Stimulated activated CD8-positive, alpha-beta memory T cell treated with anti-CD3 and anti-CD28 coated beads, Interleukin-4, amount 100 ng/mL, for 4 hours (primary cell): Measurements from ENCODE around the gene AADACL3.

ENCODE experiments used
- DNase-seq, 2 donors: peaks; one replicate each; pipeline ENCODE4 v3.0.0-alpha.2; 2020; ENCODE audit warnings: low read depth in 2 of 2, low spot score in 1 of 2

The AADACL3 gene

GRCh38 chr1:12763479-12763878 lies 47.6 kb downstream of the AADACL3 start:
- no peak for DNase-seq

- DNase-seq = no peak
Measured at GRCh38 chr1:12764016-12764415, 48.1 kb downstream of the AADACL3 start.

DNA sequence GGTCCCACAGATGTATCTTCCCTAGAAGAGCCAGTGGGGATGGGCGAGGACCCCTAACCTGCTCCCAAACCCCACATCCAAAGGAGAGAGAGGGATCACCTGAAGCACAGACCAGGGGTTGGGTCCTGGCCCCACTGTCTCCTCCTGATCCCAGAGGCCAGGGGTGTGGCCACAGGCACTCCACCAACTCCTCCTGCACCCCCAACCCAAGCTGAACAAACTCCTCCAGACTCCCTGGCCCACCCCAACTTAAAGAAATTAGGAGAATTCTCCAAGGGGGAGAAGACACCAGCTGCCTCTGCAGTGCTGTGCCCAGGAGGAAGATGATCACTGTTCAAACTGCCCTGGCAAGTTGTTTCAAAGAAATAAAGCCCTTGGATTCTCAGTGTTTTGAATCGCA lies 53.1 kb downstream of the AADACL3 start:
- DNase-seq = no peak

GRCh38 chr1:12769976-12770505 lies 54.1 kb downstream of the AADACL3 start:
- no peak for DNase-seq

DNA sequence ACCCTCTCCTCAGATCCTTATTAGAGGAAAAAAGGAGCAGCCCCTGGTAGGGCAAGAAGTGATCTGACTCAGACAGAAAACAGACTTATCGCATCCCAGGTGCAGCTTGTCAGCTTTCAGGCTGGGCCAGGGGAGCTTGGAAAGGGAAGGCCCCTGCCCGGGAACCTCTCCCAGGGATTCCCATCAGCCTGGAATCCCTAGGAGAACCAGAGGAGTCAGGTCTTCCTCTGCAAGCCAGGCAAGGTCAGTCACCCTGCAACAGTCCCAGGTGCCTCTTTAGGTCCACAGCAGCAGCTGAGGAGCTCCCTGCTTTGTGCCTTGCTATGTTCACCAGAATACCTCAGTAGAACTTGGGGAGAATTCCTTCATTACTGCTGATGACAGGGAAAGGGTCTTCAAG lies 54.7 kb downstream of the AADACL3 start:
- DNase-seq = no peak

GRCh38 chr1:12771186-12771585 lies 55.3 kb downstream of the AADACL3 start:
- DNase-seq = no peak

DNA sequence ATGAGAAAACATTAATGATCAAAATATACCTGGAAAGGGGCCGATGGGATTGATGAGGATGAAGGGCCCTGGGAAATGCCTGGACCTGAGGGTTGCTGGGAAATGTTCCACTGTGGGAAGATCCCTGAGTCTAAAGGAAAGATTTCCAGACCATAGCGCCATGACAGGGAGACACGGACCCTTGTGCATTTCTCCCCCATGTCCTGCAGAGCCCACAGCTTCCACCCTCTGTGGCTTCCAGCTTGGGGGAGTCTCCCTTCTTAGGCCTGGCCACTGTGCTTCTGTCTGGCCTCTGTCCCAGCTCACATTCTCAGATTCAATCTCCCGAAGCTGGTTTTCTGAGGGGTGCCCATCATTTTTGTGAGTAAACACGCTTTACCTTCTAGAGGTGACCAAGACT lies 56.6 kb downstream of the AADACL3 start:
- DNase-seq = no peak

DNA sequence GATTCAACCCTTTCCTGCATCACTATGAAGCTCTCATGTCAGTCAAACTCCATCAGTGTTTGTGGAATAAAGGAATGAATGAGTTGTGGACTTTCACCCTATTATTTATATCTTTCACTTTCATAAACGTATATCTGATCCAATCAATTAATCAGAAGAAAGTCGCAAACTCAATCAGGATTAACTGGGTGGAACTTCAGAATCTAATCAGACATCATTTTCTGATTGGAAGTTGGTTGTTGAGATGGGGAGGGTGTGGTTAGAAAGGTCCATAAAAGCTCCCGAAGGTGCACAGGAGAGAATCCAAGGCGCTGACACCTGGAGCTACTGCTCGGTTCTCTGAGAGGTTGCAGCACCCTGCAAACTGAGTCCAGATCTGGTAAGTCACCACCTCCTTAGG lies 57.5 kb downstream of the AADACL3 start, which contains the start of gene PRAMEF12:
PRAMEF12 (plus strand) TSS at position 301 of the 400 bp plus-strand sequence. CDS start 1,130 bp downstream, outside the sequence.
- DNase-seq = no peak

DNA sequence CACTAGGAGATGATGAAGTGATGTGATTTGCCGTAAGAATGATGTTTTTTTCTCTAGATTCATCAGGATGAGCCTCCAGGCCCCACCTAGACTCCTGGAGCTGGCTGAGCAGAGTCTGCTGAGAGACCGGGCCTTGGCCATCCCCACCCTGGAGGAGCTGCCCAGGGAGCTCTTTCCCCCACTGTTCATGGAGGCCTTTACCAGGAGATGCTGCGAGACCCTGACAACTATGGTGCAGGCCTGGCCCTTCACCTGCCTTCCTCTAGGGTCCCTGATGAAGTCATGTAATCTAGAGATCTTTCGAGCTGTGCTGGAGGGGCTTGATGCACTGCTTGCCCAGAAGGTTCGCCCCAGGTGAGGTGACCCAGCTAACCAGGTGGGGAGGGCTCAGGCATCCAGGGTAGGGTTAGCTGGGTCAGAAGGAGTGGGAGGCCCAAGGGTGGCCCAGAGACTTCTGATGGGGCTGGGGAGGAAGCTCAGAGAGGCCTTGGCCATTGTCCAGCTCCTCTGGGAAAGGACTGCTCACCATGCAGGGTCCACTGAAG lies 59.0 kb downstream of the AADACL3 start:
- no peak for DNase-seq

DNA sequence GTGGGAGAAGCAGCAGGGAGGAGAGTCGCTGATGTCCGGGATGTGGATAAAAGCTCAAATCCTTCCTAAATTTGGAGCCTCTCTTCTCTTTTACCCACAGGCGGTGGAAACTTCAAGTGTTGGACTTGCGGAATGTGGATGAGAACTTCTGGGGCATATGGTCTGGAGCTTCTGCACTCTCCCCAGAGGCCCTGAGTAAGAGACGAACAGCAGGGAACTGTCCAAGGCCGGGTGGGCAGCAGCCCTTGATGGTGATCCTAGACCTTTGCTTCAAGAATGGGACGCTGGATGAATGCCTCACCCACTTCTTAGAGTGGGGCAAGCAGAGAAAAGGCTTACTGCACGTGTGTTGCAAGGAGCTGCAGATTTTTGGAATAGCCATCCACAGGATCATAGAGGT lies 59.5 kb downstream of the AADACL3 start:
- DNase-seq = no peak

GRCh38 chr1:12776801-12777557 lies 61.1 kb downstream of the AADACL3 start:
- no peak for DNase-seq
